Stimulated activated CD8-positive, alpha-beta memory T cell treated with anti-CD3 and anti-CD28 coated beads, Interleukin-12 subunit alpha, Interleukin-12 subunit beta, amount 100 ng/mL, for 4 hours (primary cell): ENCODE results near the gene KIF13A.
"Not testable (repeated sequence)": the region's sequence is repeated elsewhere in the genome, so short reads cannot be mapped to it uniquely, and the experiment has no call there.

Experiments
- DNase-seq: peaks from one replicate; pipeline ENCODE4 v3.0.0-alpha.2; 2020; ENCODE audit warnings: low read depth

The KIF13A gene

GRCh38 chr6:17968876-17969275 is 18.6 kb downstream of the KIF13A start:
- DNase-seq = no peak

- no peak for DNase-seq
These were observed 19.5 kb downstream of the KIF13A start for GRCh38 chr6:17967668-17968518.

GRCh38 chr6:17966451-17966850 is 21.0 kb downstream of the KIF13A start:
- no peak for DNase-seq

GRCh38 chr6:17965397-17965796 is 22.0 kb downstream of the KIF13A start:
- DNase-seq = no peak

- no peak for DNase-seq
These were observed 22.8 kb downstream of the KIF13A start for GRCh38 chr6:17964633-17965032.

GRCh38 chr6:17962436-17963031 is 24.9 kb downstream of the KIF13A start:
- DNase-seq = no peak

GRCh38 chr6:17959302-17959701 is 28.1 kb downstream of the KIF13A start:
- DNase-seq = no peak

GRCh38 chr6:17957904-17958620 is 29.4 kb downstream of the KIF13A start:
- no peak for DNase-seq

- no peak for DNase-seq
These were observed 29.9 kb downstream of the KIF13A start for GRCh38 chr6:17957498-17957897.

GRCh38 chr6:17957086-17957485 is 30.3 kb downstream of the KIF13A start:
- DNase-seq = no peak

- no peak for DNase-seq
These were observed 37.3 kb downstream of the KIF13A start for GRCh38 chr6:17950095-17950494.

GRCh38 chr6:17949168-17949567 is 38.3 kb downstream of the KIF13A start:
- DNase-seq = no peak

- DNase-seq = no peak
These were observed 38.7 kb downstream of the KIF13A start for GRCh38 chr6:17948725-17949124.

GRCh38 chr6:17947574-17947973 is 39.9 kb downstream of the KIF13A start:
- not testable (repeated sequence) for DNase-seq

- no peak for DNase-seq
These were observed 41.9 kb downstream of the KIF13A start for GRCh38 chr6:17945575-17945974.

- DNase-seq = no peak
These were observed 42.3 kb downstream of the KIF13A start for GRCh38 chr6:17945111-17945510.

GRCh38 chr6:17941318-17941717 is 46.1 kb downstream of the KIF13A start:
- no peak for DNase-seq

GRCh38 chr6:17940151-17940792 is 47.2 kb downstream of the KIF13A start:
- DNase-seq = no peak

- DNase-seq = no peak
These were observed 48.5 kb downstream of the KIF13A start for GRCh38 chr6:17938901-17939300.

- no peak for DNase-seq
These were observed 52.0 kb downstream of the KIF13A start for GRCh38 chr6:17935188-17936149.

- DNase-seq = no peak
These were observed 53.7 kb downstream of the KIF13A start for GRCh38 chr6:17933716-17934115.
